Astrocyte (in vitro differentiated cells and primary cell): Measurements from ENCODE around the gene FAM83F. TPM values are rescaled to one million over a fixed set of nuclear protein-coding genes. Genes with fewer than 3 reads are reported as not detected.

Experiments used
- DNase-seq: peaks from one replicate; pipeline ENCODE4 v3.0.0-alpha.2; 2010; ENCODE audit warnings: low read depth
- FAIRE-seq: peaks from 2 replicates; lab custom pipeline; 2011; peaks lifted over from hg19 to GRCh38; lab: Jason Lieb, UNC
- H2AFZ ChIP-seq: 2 replicates; pipeline ENCODE4 v1.6.0; 2012; ENCODE audit warnings: low read depth, low read length, inconsistent platforms
- H3K27ac ChIP-seq: 2 replicates; pipeline ENCODE4 v1.5.1; 2011; ENCODE audit warnings: low read depth, low read length, inconsistent platforms
- H3K27me3 ChIP-seq: 2 replicates; pipeline ENCODE4 v1.6.0; 2011; ENCODE audit warnings: low read length, inconsistent platforms; ENCODE audit not compliant: insufficient read depth
- H3K36me3 ChIP-seq: 2 replicates; pipeline ENCODE4 v1.5.1; 2011; ENCODE audit warnings: low read length, inconsistent platforms; ENCODE audit not compliant: insufficient read depth
- H3K4me1 ChIP-seq: 2 replicates; pipeline ENCODE4 v1.5.1; 2011; ENCODE audit warnings: low read length, inconsistent platforms; ENCODE audit not compliant: insufficient read depth
- H3K4me2 ChIP-seq: 2 replicates; pipeline ENCODE4 v1.6.0; 2012; ENCODE audit warnings: low read length, inconsistent platforms
- H3K4me3 ChIP-seq: 2 replicates; pipeline ENCODE4 v1.5.1; 2011; ENCODE audit warnings: low read depth, mild to moderate bottlenecking, low read length, inconsistent platforms; ENCODE audit not compliant: insufficient read depth
- H3K79me2 ChIP-seq: 2 replicates; pipeline ENCODE4 v1.6.0; 2012; ENCODE audit warnings: mild to moderate bottlenecking, low read length, inconsistent platforms; ENCODE audit not compliant: insufficient read depth
- H3K9ac ChIP-seq: 2 replicates; pipeline ENCODE4 v1.6.0; 2012; ENCODE audit warnings: mild to moderate bottlenecking, low read length, inconsistent platforms
- H3K9me3 ChIP-seq: 2 replicates; pipeline ENCODE4 v1.5.1; 2012; ENCODE audit warnings: low read depth, mild to moderate bottlenecking, low read length, inconsistent platforms; ENCODE audit not compliant: insufficient read depth
- H4K20me1 ChIP-seq: 2 replicates; pipeline ENCODE4 v1.6.0; 2012; ENCODE audit warnings: low read length, inconsistent platforms; ENCODE audit not compliant: insufficient read depth
- H3K27ac Mint-ChIP-seq: one replicate; pipeline ENCODE4 v1.8.0; 2021; ENCODE audit warnings: mild to moderate bottlenecking, mixed read lengths; ENCODE audit not compliant: unreplicated experiment
- H3K27me3 Mint-ChIP-seq: one replicate; pipeline ENCODE4 v1.8.0; 2021; ENCODE audit warnings: low read depth, mixed read lengths; ENCODE audit not compliant: unreplicated experiment
- H3K36me3 Mint-ChIP-seq: one replicate; pipeline ENCODE4 v1.8.0; 2021; ENCODE audit warnings: low read depth, mixed read lengths; ENCODE audit not compliant: unreplicated experiment
- H3K4me1 Mint-ChIP-seq: one replicate; pipeline ENCODE4 v1.8.0; 2021; ENCODE audit warnings: low read depth, mixed read lengths; ENCODE audit not compliant: unreplicated experiment
- H3K4me3 Mint-ChIP-seq: one replicate; pipeline ENCODE4 v1.8.0; 2021; ENCODE audit warnings: mild to moderate bottlenecking, moderate library complexity, mixed read lengths; ENCODE audit not compliant: unreplicated experiment
- H3K9me3 Mint-ChIP-seq: one replicate; pipeline ENCODE4 v1.8.0; 2021; ENCODE audit warnings: mild to moderate bottlenecking, mixed read lengths; ENCODE audit not compliant: unreplicated experiment
- CTCF ChIP-seq: IDR thresholded peaks from 2 replicates; pipeline ENCODE4 v1.5.1; 2011; ENCODE audit warnings: low read depth, mild to moderate bottlenecking, inconsistent platforms, low read length, moderate library complexity; ENCODE audit not compliant: insufficient read depth
- EZH2 ChIP-seq: IDR thresholded peaks from 2 replicates; pipeline ENCODE4 v1.6.1; 2012; ENCODE audit warnings: mild to moderate bottlenecking, low read length, inconsistent platforms; ENCODE audit not compliant: insufficient read depth
- total RNA-seq: library from RNA; stranded (reverse); gene quantifications from 2 replicates; pipeline ENCODE4 v1.2.1, GENCODE V29; 2021

The FAM83F gene
- total RNA-seq, 1 donor from 2014 or later: 0.79 TPM

GRCh38 chr22:40019100-40019499 is 24.3 kb downstream of the FAM83F start:
- H3K4me3 Mint-ChIP-seq: no peak overlapping the region
- Histone ChIP-seq H3K27ac (no peak overlapping the region), H3K79me2 (no peaks in the 10 kb centered on the region), H3K27me3 (peaks cover 2% of the 10 kb centered on the region), H3K4me2 (no peak overlapping the region), H3K4me1 (no peaks in the 10 kb centered on the region), H3K36me3 (no peaks in the 10 kb centered on the region), H4K20me1 (no peaks in the 10 kb centered on the region), H3K9me3 (no peaks in the 10 kb centered on the region), H3K4me3 (no peak overlapping the region), H3K9ac (no peak overlapping the region), H2AFZ (no peak overlapping the region)
- peaks cover 16% of the 10 kb centered on the region for H3K27me3 Mint-ChIP-seq
- TF ChIP-seq CTCF (no peak), EZH2 (no peak)
- H3K36me3 Mint-ChIP-seq: no peaks in the 10 kb centered on the region
- H3K9me3 Mint-ChIP-seq: no peaks in the 10 kb centered on the region
- H3K4me1 Mint-ChIP-seq: peaks cover 23% of the 10 kb centered on the region
- no peak overlapping the region for H3K27ac Mint-ChIP-seq
- no peak for FAIRE-seq
- no peak for DNase-seq

GRCh38 chr22:40020956-40021355 is 26.2 kb downstream of the FAM83F start:
- TF ChIP-seq EZH2 (no peak), CTCF (no peak)
- Histone ChIP-seq H3K4me3 (no peak overlapping the region), H3K4me2 (no peak overlapping the region), H3K9me3 (no peaks in the 10 kb centered on the region), H3K27me3 (peaks cover 2% of the 10 kb centered on the region), H3K9ac (no peak overlapping the region), H3K79me2 (no peaks in the 10 kb centered on the region), H4K20me1 (no peaks in the 10 kb centered on the region), H3K27ac (no peak overlapping the region), H3K4me1 (no peaks in the 10 kb centered on the region), H3K36me3 (no peaks in the 10 kb centered on the region), H2AFZ (no peak overlapping the region)
- no peak overlapping the region for H3K4me3 Mint-ChIP-seq
- H3K36me3 Mint-ChIP-seq: peaks cover 2% of the 10 kb centered on the region
- peaks cover 8% of the 10 kb centered on the region for H3K4me1 Mint-ChIP-seq
- FAIRE-seq: no peak
- H3K9me3 Mint-ChIP-seq: no peaks in the 10 kb centered on the region
- H3K27ac Mint-ChIP-seq: no peak overlapping the region
- no peak for DNase-seq
- peaks cover 16% of the 10 kb centered on the region for H3K27me3 Mint-ChIP-seq

GRCh38 chr22:40021401-40022000 is 26.7 kb downstream of the FAM83F start:
- peaks cover 8% of the 10 kb centered on the region for H3K4me1 Mint-ChIP-seq
- Histone ChIP-seq H3K9me3 (no peaks in the 10 kb centered on the region), H3K79me2 (no peaks in the 10 kb centered on the region), H3K4me1 (no peaks in the 10 kb centered on the region), H3K4me2 (no peak overlapping the region), H3K27ac (no peak overlapping the region), H3K36me3 (no peaks in the 10 kb centered on the region), H3K4me3 (no peak overlapping the region), H2AFZ (no peak overlapping the region), H3K9ac (no peak overlapping the region), H4K20me1 (no peaks in the 10 kb centered on the region), H3K27me3 (peaks cover 2% of the 10 kb centered on the region)
- no peak for FAIRE-seq
- H3K27ac Mint-ChIP-seq: no peak overlapping the region
- H3K9me3 Mint-ChIP-seq: no peaks in the 10 kb centered on the region
- no peak for TF ChIP-seq EZH2
- no peak for TF ChIP-seq CTCF
- DNase-seq: no peak
- H3K4me3 Mint-ChIP-seq: no peak overlapping the region
- H3K27me3 Mint-ChIP-seq: peaks cover 16% of the 10 kb centered on the region
- peaks cover 2% of the 10 kb centered on the region for H3K36me3 Mint-ChIP-seq
